ENCODE measurements around the gene TMEM52B.
"Not testable (repeated sequence)": the region's sequence is repeated elsewhere in the genome, so short reads cannot be mapped to it uniquely, and the experiment has no call there.

TMEM52B gene

DNA sequence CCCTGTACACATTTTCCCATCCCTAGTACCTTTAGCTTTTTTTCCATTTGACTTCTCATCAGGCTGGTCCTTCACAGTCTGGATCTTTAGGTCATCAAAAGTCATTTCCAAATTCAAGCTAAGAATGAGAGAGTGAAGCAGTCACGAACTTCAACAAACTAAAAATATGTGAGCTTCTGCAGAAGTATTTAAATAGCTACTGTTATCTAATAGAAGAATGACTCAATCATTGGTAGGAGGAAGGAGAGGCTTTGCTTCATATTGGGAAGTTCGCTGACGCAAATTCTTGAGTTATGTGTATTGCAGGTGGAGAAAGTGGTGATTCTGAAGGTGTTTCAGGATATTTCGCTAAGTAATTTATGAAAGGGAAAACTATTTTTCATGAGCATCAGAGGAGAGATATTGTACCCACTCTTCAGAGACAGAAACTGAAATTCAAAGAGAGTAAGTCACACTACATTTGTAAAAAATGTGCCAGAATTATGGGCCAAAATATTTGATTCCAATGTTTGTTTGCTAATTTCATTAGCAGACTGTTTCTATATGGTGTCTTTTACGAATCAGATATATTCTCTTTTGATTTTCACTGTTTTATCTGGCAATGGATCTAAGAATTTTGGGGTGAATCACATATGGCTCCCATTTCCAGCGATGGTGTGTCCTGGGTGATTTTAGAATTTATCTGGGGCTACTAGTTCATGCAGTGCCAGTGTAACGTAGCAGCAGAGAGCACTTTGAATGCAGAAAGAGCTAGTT is 6.7 kb upstream of the TMEM52B start, which contains the start of gene OLR1:
Gene OLR1, minus strand, starts transcription at position 160 of the 756 bp plus-strand sequence. Its CDS starts 55 bp downstream, at position 105.
- no peak for DNase-seq (ENCODE audit: low spot score)

- DNase-seq (ENCODE audit: low spot score): no peak
These were observed 3.7 kb upstream of the TMEM52B start for GRCh38 chr12:10174986-10175614.

DNA sequence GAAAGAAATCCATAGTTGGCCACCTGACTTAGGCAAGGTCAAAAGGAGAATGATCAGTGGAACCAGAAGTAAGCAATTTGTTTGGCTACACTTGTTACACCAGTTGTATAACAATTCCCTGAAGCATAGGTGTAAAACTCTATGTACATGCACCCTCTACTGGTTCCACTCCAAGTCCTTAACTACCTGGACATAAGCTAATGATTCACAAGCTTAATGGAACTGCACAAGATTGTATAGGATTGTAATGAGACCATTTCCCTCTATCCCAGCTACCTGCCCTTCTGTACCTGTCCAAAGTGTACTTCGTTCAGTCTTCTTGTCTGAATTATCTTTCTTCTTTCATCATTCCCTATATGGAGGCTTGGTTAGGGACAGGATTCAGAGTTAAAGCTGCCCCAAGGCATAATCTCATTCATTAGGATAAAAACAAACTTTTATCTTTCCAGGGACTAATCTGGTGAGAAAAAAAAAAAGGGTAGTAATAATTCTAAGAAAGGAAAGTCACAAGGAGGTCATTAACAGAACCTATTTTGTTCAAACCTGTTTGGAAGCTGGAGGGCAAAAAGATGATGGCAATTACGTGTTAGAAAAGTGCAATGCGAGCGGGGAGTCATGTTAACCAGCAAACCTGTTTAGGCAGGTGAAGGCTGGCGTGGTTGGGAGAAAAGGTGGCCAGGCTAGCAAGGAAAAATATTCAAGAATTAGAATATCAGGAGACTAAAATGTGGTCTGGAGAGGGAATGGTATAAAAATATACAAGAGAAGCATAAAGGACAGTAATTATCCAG is 2.8 kb upstream of the TMEM52B start:
- DNase-seq (ENCODE audit: low spot score): no peak

- DNase-seq (ENCODE audit: low spot score): no peak
These were observed 947 bp downstream of the TMEM52B start for GRCh38 chr12:10179776-10180181.

DNA sequence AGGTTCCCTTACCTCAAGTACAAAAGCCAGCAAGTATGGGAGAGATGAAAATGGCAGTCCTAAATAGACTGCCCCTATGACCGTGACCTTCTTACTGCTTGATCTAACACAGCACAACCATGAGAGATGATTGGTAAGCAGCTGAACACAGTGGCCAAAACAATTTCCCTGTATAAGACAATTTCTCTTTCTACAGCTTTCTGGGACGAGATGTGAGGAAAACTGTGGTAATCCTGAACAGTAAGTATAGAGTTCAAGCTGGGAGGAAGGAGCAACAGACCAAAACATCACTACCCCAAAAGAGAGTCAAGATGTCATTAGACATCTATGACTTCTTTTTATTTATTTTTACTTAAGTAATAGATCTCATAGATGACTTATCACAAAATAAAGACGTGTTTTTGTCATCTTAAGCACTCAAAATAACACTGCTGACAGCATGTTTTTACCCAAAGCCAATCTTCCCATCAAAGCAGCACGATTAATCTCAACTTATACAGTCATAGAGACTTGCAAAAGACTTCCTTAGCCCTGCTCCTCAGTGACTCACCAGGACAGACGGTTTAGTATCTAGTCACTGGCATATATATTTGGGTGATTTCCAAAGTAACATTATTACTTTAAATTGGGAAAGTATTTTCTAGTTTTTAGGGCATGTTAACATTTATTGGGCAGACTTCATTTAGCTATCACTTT is 3.7 kb downstream of the TMEM52B start:
- no peak for DNase-seq (ENCODE audit: low spot score)

- no peak for DNase-seq (ENCODE audit: low spot score)
These were observed 5.5 kb downstream of the TMEM52B start for GRCh38 chr12:10184261-10184843.

- no peak for DNase-seq (ENCODE audit: low spot score)
These were observed 7.5 kb downstream of the TMEM52B start for GRCh38 chr12:10186299-10186698.

DNA sequence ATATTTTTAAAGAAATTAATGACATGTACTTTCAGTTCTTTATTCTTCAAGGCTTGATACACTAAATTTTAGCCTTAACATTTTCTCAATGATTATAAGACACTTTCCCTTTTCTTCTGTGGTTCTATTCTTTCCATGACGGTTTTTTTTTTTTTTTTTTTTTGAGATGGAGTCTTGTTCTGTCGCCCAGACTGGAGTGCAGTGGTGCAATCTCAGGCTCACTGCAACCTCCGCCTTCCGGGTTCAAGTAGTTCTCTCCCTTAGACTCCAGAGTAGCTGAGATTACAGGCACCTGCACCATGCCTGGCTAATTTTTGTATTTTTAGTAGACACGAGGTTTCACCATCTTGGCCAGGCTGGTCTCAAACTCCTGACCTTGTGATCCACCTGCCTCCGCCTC is 8.1 kb downstream of the TMEM52B start:
- not testable (repeated sequence) for DNase-seq (ENCODE audit: low spot score)

- no peak for DNase-seq (ENCODE audit: low spot score)
These were observed 10.8 kb downstream of the TMEM52B start for GRCh38 chr12:10189653-10190052.

- DNase-seq (ENCODE audit: low spot score): peak; percentile 65
These were observed 11.9 kb downstream of the TMEM52B start for GRCh38 chr12:10190558-10191388.

GRCh38 chr12:10191865-10192264 is 13.0 kb downstream of the TMEM52B start:
- DNase-seq (ENCODE audit: low spot score): no peak

DNA sequence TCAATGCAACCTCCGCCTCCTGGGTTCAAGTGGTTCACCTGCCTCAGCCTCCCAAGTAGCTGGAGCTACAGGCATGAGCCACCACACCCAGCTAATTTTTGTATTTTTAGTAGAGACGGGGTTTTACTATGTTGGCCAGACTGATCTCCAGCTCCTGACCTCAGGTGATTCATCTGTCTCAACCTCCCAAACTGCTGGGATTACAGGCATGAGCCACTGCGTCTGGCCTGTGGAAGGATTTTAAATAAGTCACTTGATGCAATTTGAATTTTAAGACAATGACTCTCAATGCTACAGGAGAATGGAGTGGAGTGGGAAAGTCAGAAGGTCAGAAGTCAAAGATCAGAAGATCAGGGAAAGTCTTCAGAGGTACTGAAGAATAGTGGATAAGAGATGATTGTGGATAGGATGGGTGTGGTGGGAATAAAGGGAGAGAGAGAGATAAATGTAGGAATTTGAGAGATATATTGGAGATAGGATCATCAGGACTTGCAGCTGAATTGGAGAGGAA is 15.4 kb downstream of the TMEM52B start:
- no peak for DNase-seq (ENCODE audit: low spot score)

DNA sequence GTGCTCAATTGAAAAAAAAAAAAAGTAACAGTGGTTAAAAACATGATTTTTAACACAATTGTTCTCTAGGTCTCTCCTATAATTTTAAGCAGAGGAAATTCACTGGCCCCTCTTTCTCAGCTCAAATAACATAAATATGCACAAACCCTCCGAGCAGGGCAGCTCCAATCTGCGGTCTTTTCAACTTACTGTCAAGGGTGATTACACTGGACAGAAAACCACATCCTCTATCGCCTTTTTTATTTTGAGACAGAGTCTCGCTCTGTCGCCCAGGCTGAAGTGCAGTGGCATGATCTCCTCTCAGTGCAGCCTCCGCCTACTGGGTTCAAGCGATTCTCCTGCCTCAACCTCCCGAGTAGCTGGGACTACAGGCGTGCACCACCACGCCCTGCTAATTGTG is 17.4 kb downstream of the TMEM52B start:
- no peak for DNase-seq (ENCODE audit: low spot score)

DNA sequence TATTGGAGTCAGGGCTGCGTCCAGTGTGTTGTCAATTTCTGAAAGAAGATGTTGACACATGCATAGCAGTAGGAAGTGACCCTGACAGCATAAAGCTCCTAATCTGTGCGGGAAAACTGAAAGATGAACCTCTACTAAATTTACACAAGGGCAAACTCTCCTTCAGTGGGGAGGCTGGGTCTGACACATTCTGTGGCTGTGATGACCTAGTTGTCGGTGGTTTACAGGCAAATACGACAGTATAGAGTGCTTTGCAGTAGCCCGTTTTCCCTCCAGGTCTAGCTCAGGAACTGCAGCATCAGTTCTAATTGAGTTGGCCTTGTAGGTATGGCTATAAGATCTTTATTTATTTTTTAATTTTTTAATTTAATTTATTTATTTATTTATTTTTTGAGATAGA is 19.0 kb downstream of the TMEM52B start:
- no peak for DNase-seq (ENCODE audit: low spot score)

DNA sequence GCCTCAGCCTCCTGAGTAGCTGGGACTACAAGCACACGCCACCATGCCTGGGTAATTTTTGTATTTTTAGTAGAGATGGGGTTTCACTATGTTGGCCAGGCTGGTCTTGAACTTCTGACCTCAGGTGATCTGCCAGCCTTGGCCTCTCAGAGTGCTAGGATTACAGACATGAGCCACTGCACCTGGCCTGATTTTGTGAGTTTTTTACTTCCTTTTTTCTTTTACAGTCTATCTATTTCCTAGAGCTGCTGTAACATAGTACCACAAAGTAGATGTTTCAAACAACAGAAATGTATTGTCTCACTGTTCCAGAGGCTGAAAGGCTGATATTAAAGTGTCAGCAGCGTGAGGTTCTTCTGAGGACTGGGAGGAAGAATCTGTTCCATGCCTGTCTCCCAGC is 25.7 kb downstream of the TMEM52B start:
- not testable (repeated sequence) for DNase-seq (ENCODE audit: low spot score)

DNA sequence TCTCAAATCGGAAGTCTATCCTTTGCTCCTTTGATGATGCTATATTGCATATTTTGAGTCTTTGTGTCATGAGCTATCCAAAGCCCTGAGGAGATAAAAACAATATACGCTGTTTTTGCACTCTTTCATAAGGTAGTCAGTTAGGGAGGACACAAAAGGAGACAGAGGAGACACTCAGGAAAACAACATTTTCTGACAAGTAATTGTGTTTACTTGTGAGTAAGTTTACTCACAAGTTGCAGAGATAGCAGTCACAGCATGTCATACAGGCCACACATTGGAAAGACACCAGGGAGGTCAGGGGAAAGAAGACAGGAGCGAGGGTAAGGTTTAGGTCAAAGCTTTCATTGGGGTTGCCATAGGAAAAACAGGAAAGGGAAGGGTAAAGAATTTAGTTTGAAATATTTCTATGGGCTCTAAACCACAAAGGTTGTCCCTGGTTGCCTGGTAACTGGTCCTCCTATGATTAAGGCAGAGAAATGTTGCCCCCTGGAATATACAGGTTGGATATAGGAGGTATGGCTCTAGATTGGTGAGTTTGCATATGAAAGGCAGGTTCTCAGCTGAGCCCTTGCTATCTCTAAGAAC is 26.5 kb downstream of the TMEM52B start:
- DNase-seq (ENCODE audit: low spot score): no peak

DNA sequence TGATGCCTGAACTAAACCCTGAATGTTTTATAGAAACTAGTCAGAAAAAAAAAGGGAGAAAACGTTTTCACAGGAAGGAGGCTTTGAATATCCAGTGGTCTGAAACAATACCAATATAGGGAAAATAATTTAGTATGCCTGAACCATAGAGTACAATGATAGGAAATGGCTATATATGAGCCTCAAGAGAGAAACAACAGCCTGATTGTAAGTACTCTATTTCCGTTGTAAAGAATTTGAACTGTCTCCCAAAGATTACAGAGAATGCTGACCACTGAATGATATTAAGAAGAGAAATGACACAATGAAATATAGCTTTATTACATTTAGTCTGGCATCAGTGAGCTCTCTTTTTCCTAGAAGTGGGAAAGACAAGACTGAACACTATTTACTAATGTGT is 28.3 kb downstream of the TMEM52B start:
- no peak for DNase-seq (ENCODE audit: low spot score)

DNA sequence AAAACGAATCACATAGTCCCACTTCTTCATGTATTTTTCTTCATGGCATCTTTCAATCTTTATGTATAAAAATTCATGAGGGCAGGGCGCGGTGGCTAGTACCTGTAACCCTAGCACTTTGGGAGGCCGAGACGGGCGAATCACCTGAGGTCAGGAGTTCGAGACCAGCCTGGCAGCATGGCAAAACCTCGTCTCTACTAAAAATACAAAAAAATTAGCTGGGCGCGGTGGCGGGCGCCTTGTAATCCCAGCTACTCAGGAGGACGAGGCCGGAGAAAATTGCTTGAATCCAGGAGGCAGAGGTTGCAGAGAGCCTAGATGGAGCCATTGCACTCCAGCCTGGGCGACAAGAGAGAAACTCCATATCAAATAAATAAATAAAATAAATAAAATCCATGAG is 31.4 kb downstream of the TMEM52B start:
- no peak for DNase-seq (ENCODE audit: low spot score)

DNA sequence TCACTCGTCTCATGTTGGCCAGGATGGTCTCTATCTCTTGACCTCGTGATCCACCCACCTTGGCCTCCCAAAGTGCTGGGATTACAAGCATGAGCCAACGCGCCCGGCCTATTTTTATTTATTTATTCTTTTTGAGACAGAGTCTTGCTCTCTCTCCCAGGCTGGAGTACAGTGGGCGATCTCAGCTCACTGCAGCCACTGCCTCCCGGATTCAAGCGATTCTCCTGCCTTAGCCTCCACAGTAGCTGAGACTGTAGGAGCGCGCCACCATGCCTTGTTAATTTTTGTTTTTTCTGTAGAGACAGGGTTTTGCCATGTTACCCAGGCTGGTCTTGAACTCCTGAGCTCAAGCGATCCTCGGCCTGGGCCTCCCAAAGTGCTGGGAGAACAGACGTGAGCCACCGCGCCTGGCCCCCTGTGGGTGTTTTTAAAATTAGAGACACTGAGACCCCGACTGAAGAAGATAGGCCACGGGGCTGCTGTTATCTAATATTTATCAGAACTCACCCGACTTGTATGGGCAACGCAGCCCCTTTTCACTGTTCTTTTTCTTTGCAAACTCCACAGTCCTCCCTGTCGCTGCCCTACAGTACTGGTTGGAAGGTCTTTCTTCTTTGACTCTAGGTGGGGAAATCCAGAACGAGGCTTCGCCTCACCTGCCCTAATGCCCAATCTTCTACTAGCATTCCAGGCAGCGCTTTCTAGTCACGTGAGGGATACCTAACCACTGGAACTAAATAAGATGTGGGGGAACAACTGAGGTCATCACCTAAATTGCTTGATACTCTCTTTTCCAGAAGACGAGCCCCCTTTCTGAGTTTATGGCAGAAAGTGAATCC is 32.5 kb downstream of the TMEM52B start:
- no peak for DNase-seq (ENCODE audit: low spot score)

Measured in ecto neural progenitor cell (in vitro differentiated cells).